ENCODE data around the gene CASP10. TPM values are rescaled to one million over a fixed set of nuclear protein-coding genes. Genes with fewer than 3 reads are reported as not detected.

CASP10 gene
- total RNA-seq, 1 experiment from 2014 or later, result 2.8 TPM

DNA sequence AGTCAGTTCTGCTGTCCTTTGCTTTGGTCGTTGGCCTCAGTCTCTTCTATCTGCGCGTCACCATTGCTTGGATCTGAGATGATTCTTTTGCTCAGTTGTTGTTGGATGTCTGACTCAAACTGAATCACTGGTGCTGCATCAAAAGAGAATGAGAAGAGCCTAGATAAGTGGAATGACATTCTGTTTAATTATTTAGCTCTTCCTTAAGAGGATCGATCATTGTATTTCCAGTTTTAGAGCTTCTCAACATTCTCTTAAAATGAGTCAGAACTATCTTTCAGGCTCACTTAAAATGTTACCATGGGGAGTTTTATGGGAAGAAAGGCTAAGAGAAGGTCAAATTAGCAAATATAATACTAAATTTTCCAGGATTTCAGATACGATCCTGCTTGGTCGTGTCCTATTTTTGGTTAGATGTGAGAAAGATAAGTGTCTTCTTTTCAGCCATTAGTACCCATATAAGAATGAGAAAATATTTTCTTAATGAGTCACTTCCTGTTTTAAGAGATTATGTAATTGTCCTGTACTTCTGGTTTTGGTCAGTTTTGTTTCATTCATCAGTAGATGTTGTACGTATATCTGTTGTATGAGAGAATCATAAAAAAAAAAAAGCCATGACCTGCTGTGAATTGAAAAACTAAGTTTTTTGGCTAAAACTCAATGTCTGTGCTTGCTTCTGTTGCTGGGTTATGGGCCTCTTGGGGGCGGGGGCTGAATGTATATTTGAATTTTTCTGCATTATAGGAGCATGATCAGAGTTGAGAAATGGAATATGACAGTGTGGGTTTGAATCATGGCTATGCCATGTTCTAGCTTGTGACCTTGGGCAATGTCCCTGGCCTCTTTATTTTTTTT is 31.6 kb upstream of the CASP10 start:
- peaks cover 4% of the 10 kb centered on the region for H3K36me3 Mint-ChIP-seq
- no peaks in the 10 kb centered on the region for H3K9me3 Mint-ChIP-seq
- TF ChIP-seq NR3C1 (CRISPR knock-in tag; conservative IDR thresholded peaks at IDR 0.05; ENCODE audit: low read depth), result no peak
- TF ChIP-seq, protein P1, sequence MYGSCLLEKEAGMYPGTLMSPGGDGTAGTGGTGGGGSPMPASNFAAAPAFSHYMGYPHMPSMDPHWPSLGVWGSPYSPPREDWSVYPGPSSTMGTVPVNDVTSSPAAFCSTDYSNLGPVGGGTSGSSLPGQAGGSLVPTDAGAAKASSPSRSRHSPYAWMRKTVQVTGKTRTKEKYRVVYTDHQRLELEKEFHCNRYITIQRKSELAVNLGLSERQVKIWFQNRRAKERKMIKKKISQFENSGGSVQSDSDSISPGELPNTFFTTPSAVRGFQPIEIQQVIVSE (CRISPR knock-in tag; IDR thresholded peaks at IDR 0.05; ENCODE audit: borderline replicate concordance), result no peak
- no peak for TF ChIP-seq USF1 (CRISPR knock-in tag; IDR thresholded peaks at IDR 0.05)
- no peak for TF ChIP-seq ZNF232 (CRISPR knock-in tag; IDR thresholded peaks at IDR 0.05)
- TF ChIP-seq JUN (CRISPR knock-in tag; IDR thresholded peaks at IDR 0.05), result no peak
- no peak for TF ChIP-seq FOXJ3 (CRISPR knock-in tag; IDR thresholded peaks at IDR 0.05; ENCODE audit: borderline replicate concordance)
- TF ChIP-seq JAZF1 (CRISPR knock-in tag; IDR thresholded peaks at IDR 0.05), result no peak
- peaks cover 16% of the 10 kb centered on the region for H3K4me1 Mint-ChIP-seq
- CTCF ChIA-PET, result no interaction called here
- peak overlapping the region; percentile 64; the same call in 1 of the 2 replicates for H3K27ac Mint-ChIP-seq
- no peak overlapping the region for H3K4me3 Mint-ChIP-seq
- POLR2A ChIA-PET, result no interaction called here
- DNase-seq (ENCODE audit: low spot score) (no peak), ATAC-seq (no peak)
- H3K27me3 Mint-ChIP-seq (ENCODE audit: low read depth), result no peaks in the 10 kb centered on the region

GRCh38 chr2:201152517-201152916 is 30.4 kb upstream of the CASP10 start:
- no peak overlapping the region for H3K27ac Mint-ChIP-seq
- no peaks in the 10 kb centered on the region for H3K9me3 Mint-ChIP-seq
- ChIA-PET CTCF (no interaction called here), POLR2A (no interaction called here)
- no peaks in the 10 kb centered on the region for H3K27me3 Mint-ChIP-seq (ENCODE audit: low read depth)
- peaks cover 17% of the 10 kb centered on the region for H3K4me1 Mint-ChIP-seq
- no peak overlapping the region for H3K4me3 Mint-ChIP-seq
- peaks cover 4% of the 10 kb centered on the region for H3K36me3 Mint-ChIP-seq
- DNase-seq (ENCODE audit: low spot score) (no peak), ATAC-seq (no peak)
- TF ChIP-seq, protein P2, sequence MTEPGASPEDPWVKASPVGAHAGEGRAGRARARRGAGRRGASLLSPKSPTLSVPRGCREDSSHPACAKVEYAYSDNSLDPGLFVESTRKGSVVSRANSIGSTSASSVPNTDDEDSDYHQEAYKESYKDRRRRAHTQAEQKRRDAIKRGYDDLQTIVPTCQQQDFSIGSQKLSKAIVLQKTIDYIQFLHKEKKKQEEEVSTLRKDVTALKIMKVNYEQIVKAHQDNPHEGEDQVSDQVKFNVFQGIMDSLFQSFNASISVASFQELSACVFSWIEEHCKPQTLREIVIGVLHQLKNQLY (CRISPR knock-in tag; IDR thresholded peaks at IDR 0.05), result no peak
- TF ChIP-seq, protein P3, sequence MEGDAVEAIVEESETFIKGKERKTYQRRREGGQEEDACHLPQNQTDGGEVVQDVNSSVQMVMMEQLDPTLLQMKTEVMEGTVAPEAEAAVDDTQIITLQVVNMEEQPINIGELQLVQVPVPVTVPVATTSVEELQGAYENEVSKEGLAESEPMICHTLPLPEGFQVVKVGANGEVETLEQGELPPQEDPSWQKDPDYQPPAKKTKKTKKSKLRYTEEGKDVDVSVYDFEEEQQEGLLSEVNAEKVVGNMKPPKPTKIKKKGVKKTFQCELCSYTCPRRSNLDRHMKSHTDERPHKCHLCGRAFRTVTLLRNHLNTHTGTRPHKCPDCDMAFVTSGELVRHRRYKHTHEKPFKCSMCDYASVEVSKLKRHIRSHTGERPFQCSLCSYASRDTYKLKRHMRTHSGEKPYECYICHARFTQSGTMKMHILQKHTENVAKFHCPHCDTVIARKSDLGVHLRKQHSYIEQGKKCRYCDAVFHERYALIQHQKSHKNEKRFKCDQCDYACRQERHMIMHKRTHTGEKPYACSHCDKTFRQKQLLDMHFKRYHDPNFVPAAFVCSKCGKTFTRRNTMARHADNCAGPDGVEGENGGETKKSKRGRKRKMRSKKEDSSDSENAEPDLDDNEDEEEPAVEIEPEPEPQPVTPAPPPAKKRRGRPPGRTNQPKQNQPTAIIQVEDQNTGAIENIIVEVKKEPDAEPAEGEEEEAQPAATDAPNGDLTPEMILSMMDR (IDR thresholded peaks at IDR 0.05), result no peak
- TF ChIP-seq TEAD4 (CRISPR knock-in tag; IDR thresholded peaks at IDR 0.05) (no peak), GTF2I (CRISPR knock-in tag; conservative IDR thresholded peaks at IDR 0.05) (no peak), RORB (CRISPR knock-in tag; IDR thresholded peaks at IDR 0.05) (no peak), SOX15 (CRISPR knock-in tag; IDR thresholded peaks at IDR 0.05) (no peak)

DNA sequence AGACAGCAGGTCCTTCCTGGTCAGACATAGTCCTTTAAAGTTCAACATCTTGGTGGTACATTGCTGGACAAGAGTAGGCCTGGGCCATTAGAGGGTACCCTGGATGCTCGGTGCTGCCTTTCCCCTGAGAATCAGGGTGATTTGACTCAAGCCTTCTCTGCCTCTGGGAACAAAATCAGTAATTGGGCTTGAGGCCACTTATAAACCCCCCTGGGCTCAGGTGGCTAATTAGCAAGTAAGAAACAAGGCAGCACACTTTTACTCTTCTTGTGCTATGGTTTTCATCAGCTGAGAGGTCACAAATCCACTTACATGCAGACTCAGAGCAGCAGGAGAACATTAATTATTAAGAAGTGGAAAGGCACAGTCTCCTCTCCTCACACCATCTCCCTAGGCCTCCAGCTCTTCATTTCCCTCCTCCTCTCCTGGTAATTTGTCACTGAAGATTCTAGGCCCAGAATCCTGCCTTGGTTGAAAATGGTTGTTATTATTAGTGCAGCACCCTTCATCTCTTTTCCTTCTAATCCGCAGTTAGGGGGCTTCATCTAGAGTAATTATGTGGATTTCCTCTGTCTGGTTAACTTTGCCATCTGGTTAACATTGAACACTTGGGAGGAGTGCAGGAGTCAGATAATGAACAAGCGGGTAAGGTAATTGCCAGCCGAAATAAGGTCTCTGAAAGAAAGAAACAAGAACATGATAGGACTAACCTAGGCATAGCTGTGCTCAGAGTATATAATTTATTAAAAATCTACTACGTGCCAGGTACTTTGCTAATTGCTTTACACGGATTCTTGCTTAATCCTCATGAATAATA is 29.7 kb upstream of the CASP10 start:
- CTCF ChIA-PET, result no interaction called here

More for the DNA sequence above, 29.7 kb upstream of the CASP10 start:
- Mint-ChIP-seq H3K27me3 (ENCODE audit: low read depth) (no peaks in the 10 kb centered on the region), H3K4me3 (no peak overlapping the region), H3K36me3 (peaks cover 4% of the 10 kb centered on the region), H3K4me1 (peaks cover 22% of the 10 kb centered on the region), H3K9me3 (no peaks in the 10 kb centered on the region), H3K27ac (no peak overlapping the region)
- no peak for ATAC-seq
- TF ChIP-seq EMX1 (CRISPR knock-in tag; IDR thresholded peaks at IDR 0.05) (no peak), FOXK1 (CRISPR knock-in tag; IDR thresholded peaks at IDR 0.05) (no peak), ZNF416 (CRISPR knock-in tag; IDR thresholded peaks at IDR 0.05) (no peak), NR1H2 (CRISPR knock-in tag; IDR thresholded peaks at IDR 0.05) (no peak), ZNF263 (CRISPR knock-in tag; IDR thresholded peaks at IDR 0.05; ENCODE audit: low read depth) (no peak)
- POLR2A ChIA-PET, result no interaction called here
- DNase-seq (ENCODE audit: low spot score), result no peak

All from WTC11 (cell line).